HG02870 (cell line): Measurements from ENCODE around the gene OGFOD2.
"Not testable (repeated sequence)": the region's sequence is repeated elsewhere in the genome, so short reads cannot be mapped to it uniquely, and the experiment has no call there.

Experiments
- ATAC-seq: cut with Tn5 transposase; IDR thresholded peaks from one replicate; pipeline ENCODE4 v1.9.1; 2021; ENCODE audit warnings: mild to moderate bottlenecking, moderate library complexity; ENCODE audit not compliant: unreplicated experiment

Gene OGFOD2

DNA sequence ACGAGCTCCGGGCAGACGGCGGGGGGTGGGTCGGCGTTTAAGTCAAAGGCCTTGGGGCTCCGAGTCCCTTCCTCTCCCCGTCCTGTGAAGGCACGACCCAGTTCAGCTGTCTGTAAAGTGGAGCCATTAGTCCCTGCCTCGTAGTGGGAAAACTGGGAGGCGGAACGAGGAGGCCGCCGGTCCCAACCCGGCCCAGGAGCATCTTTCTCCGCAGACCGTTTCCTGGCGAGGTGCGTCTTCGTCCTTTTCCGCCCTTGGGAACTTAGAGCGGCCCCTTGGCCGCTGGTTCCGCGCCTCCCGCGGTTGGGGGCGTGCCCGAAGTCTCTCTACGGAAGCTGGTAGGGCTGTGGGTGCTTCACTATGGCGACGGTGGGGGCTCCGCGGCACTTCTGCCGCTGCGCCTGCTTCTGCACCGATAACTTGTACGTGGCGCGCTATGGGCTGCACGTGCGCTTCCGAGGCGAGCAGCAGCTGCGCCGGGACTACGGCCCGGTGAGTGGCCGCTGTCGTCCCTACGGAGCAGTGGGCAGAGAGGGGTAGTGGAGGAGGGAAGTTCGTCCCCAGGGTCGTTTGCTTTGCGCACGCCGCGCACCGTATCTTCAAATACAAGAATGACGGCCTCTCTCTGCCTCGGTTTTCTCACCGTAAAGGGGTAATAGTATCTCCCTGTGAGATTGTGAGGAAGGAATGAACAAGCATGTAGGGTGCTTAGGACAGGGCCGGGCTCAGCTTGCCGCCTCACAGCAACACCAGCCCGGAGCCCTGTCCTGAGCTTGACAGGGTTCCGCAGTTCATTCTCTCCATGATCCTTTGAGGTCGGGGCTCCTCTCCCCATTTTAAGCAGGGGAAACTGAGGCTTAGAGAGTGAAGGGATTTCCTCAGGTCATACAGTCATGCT is at the start of gene OGFOD2:
OGFOD2 (plus strand) TSS at position 353 of the 898 bp plus-strand sequence; CDS start at position 361, 8 bp downstream.
- ATAC-seq, result peak; percentile 66

GRCh38 chr12:122927756-122928403 is 47.2 kb upstream of the OGFOD2 start:
- no peak for ATAC-seq

DNA sequence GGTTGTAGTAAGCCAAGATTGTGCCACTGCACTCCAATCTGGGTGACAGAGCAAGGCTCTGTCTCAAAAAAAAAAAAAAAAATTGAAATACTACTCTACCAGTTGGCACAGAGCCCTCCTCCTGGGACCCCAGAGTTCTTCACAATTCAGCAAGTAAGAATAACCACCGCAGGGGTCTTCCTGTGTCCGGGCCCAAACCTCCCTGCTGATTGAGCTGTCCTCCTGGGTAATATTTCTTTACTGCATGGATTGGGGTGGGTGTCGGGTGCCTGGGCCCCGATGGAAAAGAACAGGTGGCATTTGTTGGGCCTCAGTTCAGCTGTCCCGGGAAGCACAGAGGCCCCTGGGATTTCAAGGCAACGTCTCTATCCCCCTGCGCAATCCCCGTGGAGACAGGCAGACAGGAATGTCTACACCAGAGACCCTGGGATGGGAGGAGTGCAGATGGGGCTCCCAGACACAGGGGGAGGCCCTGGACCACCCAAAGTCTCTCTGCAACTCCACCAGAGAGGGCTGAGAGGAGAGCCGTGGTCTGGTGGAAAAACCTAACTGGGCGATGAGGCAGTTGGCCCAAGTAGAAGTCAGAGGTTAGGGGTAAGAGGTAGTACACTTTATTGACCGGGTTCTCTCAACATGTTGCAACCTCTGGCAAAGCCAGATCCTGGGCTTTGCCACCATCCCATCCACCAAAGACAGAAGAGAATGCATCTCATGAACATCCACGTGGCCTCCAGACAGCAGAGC is 46.5 kb upstream of the OGFOD2 start:
- no peak for ATAC-seq

DNA sequence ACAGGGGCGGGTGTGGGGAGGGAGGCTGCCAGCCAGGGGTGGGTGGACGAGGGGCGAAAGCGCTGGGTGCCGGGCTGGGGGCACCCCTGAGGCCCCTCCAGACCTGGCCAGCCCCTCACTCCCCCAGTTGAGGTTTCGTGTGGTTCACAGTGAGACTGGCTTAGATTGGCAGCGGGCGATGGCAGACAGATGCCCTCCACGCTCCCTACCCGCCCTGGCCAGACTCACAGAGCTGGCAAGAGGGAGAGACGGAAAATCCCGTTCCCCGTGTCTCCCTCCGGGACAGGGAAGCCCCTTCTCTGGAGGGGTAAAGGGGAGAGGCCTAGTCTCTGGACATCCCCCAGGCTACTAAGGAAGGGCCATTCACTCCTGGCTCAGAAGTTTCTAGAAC is 45.9 kb upstream of the OGFOD2 start:
- no peak for ATAC-seq

DNA sequence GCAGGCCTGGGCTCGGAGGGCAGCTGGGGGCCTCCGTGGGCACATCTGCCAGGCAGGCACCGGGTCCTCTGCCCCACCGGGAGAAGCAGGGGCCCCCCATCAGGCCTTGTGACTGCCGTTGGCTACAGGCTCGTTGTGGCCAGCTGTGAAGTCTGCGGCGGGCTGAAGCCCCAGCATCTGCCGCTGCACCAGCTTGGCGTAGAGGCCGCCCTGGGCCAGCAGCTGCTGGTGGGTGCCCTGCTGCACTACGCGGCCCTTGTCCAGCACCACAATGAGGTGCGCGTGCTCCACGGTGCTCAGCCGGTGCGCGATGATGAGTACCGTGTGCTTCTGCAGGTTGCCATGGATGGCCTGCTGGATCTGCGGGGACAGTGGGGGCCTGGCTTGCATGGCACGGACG is 45.2 kb upstream of the OGFOD2 start:
- no peak for ATAC-seq

GRCh38 chr12:122932207-122932606 is 42.8 kb upstream of the OGFOD2 start:
- no peak for ATAC-seq

GRCh38 chr12:122934722-122935121 is 40.3 kb upstream of the OGFOD2 start:
- no peak for ATAC-seq

- ATAC-seq, result no peak
Observed at GRCh38 chr12:122935318-122935717, 39.7 kb upstream of the OGFOD2 start.

- ATAC-seq, result no peak
Observed at GRCh38 chr12:122937622-122938091, 37.4 kb upstream of the OGFOD2 start.

- ATAC-seq, result no peak
Observed at GRCh38 chr12:122939125-122939524, 35.9 kb upstream of the OGFOD2 start.

DNA sequence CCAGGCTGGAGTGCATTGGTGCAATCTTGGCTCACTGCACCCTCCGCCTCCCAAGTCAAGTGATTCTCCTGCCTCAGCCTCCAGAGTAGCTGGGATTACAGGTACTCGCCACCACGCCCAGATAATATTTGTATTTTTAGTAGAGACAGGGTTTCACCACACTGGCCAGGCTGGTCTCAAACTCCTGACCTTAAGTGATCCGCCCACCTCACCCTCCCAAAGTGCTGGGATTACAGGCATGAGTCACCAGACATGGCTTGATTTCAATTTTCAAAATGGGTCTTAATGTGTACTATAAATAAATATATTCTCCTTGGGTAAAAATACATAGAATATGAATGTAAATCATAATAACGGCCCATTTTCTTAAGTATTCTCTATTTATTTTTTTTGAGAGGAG is 33.7 kb upstream of the OGFOD2 start:
- ATAC-seq, result not testable (repeated sequence)

GRCh38 chr12:122942637-122943036 is 32.4 kb upstream of the OGFOD2 start:
- ATAC-seq, result no peak

DNA sequence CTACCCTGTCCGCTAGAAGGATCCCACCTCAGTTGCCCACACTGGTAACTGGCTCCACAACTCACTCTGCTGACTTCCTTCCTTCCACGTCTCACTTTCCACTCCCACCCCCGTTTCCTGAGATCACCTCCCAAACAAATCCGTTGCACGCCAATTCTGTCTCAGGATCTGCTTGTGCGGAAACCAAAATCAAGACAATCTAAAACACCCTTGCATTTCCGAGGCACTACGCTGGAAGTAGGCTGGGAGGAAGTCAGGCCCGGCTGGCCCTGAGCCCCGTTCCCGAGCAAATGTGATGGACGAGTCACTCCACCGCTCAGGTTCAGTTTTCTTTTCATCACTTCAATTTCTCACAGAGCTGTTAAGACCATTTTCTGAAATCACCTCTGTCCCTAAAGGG is 31.8 kb upstream of the OGFOD2 start:
- ATAC-seq, result no peak

DNA sequence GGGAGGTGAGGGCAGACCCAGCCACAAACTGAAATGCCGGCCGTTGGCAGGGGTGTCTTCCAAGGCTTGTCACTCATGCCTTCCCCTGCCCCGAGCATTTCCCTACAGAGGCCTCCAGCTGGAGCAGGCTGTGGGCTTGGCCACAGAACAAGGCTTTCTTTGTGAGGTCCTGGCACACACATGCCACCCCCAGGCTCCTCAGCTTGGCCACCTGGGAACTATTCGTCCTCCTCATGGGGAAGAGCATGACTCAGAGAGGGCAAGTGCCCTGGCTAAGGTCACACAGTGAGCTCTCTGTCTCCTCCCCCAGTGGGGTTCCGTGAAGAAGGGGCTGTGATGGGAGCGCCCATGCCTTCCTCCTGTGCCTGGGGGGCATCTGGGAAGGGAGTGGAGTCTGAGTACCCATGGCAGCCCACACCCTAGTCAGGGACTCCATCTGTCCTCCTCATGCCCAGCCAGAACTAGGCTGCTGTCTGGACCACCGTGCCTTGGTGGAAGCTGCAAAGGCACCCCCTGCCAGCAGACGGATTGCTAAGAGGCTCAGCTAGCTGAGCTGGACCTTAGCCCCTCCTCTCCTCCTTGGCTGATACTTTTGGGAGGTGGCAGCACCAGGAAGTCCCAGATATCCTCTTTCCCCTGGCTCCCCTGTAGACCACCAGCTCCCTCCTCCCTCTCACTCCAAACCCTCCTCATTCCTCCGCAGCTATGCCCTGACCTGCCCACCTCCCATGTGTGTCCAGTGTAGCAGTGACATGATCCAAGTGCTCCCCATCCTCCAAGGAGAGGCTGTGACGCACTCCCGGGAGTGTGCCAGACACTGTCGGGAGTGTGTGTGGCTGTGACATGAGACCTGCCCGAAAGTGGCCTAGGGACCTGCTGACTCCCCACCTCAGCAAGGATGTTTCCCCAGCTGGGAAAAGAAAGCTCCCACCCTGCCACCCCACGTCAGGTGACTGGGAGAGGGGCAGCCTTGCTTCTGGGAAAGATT is 30.1 kb upstream of the OGFOD2 start:
- ATAC-seq, result no peak

GRCh38 chr12:122946690-122947341 is 28.2 kb upstream of the OGFOD2 start:
- no peak for ATAC-seq

DNA sequence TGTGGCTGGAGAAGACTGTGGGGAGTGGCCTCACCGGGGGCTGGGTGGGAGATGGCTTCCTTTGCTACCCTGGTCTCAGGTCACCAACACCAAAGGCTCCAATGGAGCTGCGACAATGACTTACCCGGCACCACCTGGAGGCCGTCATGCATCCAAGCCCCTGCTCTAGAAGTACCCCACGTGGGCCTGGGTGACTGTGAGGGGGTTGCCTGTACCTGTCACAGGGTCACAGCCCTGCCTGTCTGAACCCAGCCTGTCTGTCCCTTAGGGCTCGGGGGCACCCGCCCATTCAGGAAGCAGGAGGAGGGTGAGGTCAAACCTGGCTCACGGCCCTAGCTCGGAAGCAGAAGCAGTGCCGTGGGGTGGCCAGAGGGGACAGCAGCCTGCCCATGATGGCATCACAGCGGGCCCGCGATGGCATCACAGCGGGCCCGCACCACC is 27.7 kb upstream of the OGFOD2 start:
- ATAC-seq, result no peak

DNA sequence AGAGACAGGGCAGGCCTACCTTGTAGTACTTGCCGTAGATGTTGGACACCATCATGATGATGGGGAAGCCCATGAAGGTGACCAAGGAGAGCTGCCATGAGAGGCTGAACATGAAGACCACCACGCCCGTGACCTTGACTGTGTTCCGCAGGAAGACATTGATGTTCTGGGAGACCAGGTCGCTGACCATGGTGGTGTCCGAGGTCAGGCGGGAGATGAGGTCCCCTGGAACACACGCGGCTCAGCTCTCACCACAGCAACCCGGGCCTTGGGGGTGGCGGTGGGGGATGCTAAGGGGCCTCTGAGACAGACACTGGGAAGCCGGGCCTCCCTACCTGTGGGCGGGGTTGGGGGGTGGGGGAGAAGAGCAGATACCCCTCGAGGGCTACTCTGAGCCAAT is 26.4 kb upstream of the OGFOD2 start:
- no peak for ATAC-seq

DNA sequence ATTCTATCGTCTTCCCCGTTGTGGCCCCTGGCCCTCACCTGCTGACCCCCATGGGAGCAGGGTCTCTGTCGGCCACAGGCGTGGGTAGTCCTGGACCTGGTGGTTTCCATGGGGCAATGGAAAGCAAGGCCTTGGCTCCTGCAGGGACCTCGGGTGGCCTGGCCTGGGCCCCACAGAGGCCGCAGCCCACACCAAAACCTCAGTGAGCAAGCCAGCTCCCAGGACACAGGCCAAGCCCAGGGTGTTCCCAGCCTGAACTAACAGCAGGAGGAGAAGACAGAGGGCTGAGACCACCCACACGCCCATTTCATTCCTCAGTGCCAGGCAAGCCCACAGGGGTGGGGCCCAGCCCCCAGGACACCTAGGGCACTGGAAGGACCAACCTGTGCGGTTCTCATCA is 25.6 kb upstream of the OGFOD2 start:
- no peak for ATAC-seq

DNA sequence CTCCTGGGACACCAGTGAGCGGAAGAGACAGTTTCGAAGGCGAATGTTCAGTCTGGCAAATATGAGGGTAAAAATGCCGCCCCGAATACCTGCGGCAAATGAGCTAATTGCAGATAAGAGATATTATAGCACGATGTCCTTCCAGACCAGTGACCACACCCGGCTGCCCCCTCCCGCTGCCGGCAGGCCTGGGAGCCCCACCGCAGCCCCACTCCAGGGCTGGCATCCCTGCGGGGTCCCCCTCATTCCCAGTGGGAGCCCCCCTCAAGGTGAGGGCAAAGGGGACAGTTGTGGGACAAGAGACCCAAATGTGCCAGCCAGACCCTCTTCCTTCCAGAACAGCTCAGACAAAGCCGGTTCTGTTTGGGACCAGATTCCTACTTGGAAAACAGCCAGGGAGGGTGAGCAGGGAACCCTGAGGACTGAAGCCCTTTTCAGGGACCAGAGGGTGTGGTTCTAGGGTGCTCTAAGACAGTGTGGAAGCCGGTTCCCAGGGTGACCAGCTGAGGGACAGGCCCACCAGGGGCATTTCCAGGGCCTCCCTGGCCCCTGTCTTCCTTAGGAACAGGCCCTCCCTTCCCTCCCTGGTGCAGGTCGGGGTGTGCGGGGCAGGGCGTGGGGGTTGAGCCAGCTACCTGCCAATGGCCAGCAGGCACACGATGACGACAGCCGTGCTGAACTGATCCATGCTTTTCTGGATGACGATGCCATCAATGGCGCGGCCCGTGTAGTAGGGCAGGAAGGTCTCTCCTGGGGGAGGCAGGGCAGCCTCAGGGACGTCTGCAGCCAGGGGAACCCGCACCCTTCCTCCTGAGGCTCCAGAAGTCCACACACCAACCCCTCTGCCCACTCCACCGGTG is 25.0 kb upstream of the OGFOD2 start:
- no peak for ATAC-seq
